NCI-H146 treated with DMSO at 0.1 percent for 48 hours (cell line): Measurements from ENCODE around the gene PRIM1.
"Not testable (repeated sequence)": the region's sequence is repeated elsewhere in the genome, so short reads cannot be mapped to it uniquely, and the experiment has no call there.

Experiments
- DNase-seq: peaks from one replicate; lab custom pipeline; 2025; ENCODE audit not compliant: unreplicated experiment; lab: John Stamatoyannopoulos, UW

The PRIM1 gene

GRCh38 chr12:56761812-56762211, 9.7 kb upstream of the PRIM1 start:
- DNase-seq, result no peak

GRCh38 chr12:56760460-56760859, 8.3 kb upstream of the PRIM1 start:
- DNase-seq, result no peak

- DNase-seq, result no peak
Observed at GRCh38 chr12:56759263-56759908, 7.3 kb upstream of the PRIM1 start.

GRCh38 chr12:56758728-56759262, 6.7 kb upstream of the PRIM1 start:
- no peak for DNase-seq

- DNase-seq, result not testable (repeated sequence)
Observed at GRCh38 chr12:56757971-56758370, 5.8 kb upstream of the PRIM1 start.

- no peak for DNase-seq
Observed at GRCh38 chr12:56753566-56753965, 1.4 kb upstream of the PRIM1 start.

- not testable (repeated sequence) for DNase-seq
Observed at GRCh38 chr12:56750596-56750995, 1.5 kb downstream of the PRIM1 start.

GRCh38 chr12:56749853-56750252, 2.3 kb downstream of the PRIM1 start:
- no peak for DNase-seq

- DNase-seq, result no peak
Observed at GRCh38 chr12:56749359-56749758, 2.8 kb downstream of the PRIM1 start.

- DNase-seq, result no peak
Observed at GRCh38 chr12:56728139-56728861, 23.8 kb downstream of the PRIM1 start.

GRCh38 chr12:56726196-56726675, 25.9 kb downstream of the PRIM1 start:
- not testable (repeated sequence) for DNase-seq

- DNase-seq, result no peak
Observed at GRCh38 chr12:56725723-56726102, 26.4 kb downstream of the PRIM1 start.

- peak; percentile 93 for DNase-seq
Observed at GRCh38 chr12:56724972-56725722, 27.0 kb downstream of the PRIM1 start, which contains the start of gene NACA. TSS of gene NACA (minus strand) at chr12:56725299. CDS start at chr12:56724521, 778 bp downstream.

GRCh38 chr12:56724701-56724971, 27.5 kb downstream of the PRIM1 start:
- DNase-seq, result no peak

GRCh38 chr12:56723889-56724700, 28.0 kb downstream of the PRIM1 start:
- DNase-seq, result no peak

GRCh38 chr12:56723352-56723751, 28.8 kb downstream of the PRIM1 start:
- DNase-seq, result no peak

- no peak for DNase-seq
Observed at GRCh38 chr12:56722832-56723231, 29.3 kb downstream of the PRIM1 start.

GRCh38 chr12:56721721-56722120, 30.4 kb downstream of the PRIM1 start:
- DNase-seq, result no peak

GRCh38 chr12:56721216-56721615, 30.9 kb downstream of the PRIM1 start:
- DNase-seq, result no peak

- DNase-seq, result no peak
Observed at GRCh38 chr12:56720731-56721151, 31.4 kb downstream of the PRIM1 start.

GRCh38 chr12:56719056-56719455, 33.1 kb downstream of the PRIM1 start:
- no peak for DNase-seq
